Peyer's patch (tissue), 4 donors: ENCODE data around the gene CDK10.

Experiments
- POLR2A ChIP-seq, 2 donors: fragments of 450-650 bp; IDR thresholded peaks; one replicate each; pipeline ENCODE4 v1.5.1; 2017; ENCODE audit warnings: antibody characterized with exemption in 2 of 2, mild to moderate bottlenecking in 2 of 2, moderate library complexity in 2 of 2
- TF ChIP-seq, protein P1 (sequence below), 6 experiments: fragments of 450-650 bp in 4 of 6; fragments of 200-600 bp in 2 of 6; sonication (generic) in 1 of 6; IDR thresholded peaks; one replicate each; pipeline ENCODE4 v1.5.1; 2017 to 2019; ENCODE audit warnings: antibody characterized with exemption in 6 of 6, mild to moderate bottlenecking in 3 of 6, moderate library complexity in 1 of 6

DNA sequence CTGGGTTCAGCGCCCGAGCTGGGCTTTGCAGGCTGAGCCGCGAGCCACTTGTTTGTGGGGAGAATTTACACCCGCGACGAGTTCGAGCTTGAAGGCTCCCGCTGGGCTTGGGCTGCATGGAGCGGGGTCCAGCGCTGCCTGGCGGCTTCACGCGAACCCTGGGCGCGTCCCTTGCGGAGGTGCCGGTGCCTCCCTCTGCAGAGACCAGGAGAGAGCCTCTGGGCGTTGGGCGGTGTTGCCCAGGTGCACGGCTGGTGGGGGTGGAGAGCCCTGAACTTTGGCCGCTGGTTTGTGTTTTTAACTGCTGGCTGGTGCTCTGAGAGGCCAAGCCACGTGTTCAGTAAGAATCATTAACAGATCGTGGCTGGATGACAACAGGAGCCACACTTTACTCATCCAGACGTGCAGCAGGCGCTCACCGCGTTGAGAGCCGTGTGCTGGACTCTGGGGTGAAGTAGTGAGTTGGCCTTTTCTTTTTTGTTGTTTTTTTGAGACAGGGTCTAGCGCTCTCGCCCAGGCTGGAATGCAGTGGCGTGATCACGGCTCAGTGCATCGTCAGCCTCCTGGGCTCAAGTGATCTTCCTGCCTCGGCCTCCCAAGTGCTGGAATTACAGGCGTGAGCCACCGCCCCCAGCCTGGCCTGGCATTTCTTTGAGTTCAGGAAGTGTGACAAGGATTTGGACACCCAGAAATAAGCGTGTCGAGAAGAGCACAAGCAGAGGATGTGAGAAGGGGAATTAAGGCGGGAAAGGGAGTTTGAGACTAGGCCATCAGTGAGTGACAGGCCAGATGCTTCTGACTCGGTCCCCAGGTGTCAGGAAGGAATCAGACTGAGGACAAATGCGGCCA is 827 bp downstream of the CDK10 start:
- TF ChIP-seq, protein P1, sequence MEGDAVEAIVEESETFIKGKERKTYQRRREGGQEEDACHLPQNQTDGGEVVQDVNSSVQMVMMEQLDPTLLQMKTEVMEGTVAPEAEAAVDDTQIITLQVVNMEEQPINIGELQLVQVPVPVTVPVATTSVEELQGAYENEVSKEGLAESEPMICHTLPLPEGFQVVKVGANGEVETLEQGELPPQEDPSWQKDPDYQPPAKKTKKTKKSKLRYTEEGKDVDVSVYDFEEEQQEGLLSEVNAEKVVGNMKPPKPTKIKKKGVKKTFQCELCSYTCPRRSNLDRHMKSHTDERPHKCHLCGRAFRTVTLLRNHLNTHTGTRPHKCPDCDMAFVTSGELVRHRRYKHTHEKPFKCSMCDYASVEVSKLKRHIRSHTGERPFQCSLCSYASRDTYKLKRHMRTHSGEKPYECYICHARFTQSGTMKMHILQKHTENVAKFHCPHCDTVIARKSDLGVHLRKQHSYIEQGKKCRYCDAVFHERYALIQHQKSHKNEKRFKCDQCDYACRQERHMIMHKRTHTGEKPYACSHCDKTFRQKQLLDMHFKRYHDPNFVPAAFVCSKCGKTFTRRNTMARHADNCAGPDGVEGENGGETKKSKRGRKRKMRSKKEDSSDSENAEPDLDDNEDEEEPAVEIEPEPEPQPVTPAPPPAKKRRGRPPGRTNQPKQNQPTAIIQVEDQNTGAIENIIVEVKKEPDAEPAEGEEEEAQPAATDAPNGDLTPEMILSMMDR (IDR thresholded peaks at IDR 0.05) = peak in 2 of 6 experiments; percentile 2 to 9
- peak; percentile 90 to 92 for TF ChIP-seq POLR2A (IDR thresholded peaks at IDR 0.05)
